ENCODE data around the gene RBBP6.

RBBP6 gene

GRCh38 chr16:24524855-24525677, 14.3 kb upstream of the RBBP6 start:
- no peak for DNase-seq (ENCODE audit: low read depth in 2 of 2)

GRCh38 chr16:24525970-24526559, 13.3 kb upstream of the RBBP6 start:
- DNase-seq (ENCODE audit: low read depth in 2 of 2): no peak

GRCh38 chr16:24526701-24527495, 12.5 kb upstream of the RBBP6 start:
- DNase-seq (ENCODE audit: low read depth in 2 of 2): no peak

GRCh38 chr16:24531166-24531565, 8.2 kb upstream of the RBBP6 start:
- no peak for DNase-seq (ENCODE audit: low read depth in 2 of 2)

- no peak for DNase-seq (ENCODE audit: low read depth in 2 of 2)
Observed at GRCh38 chr16:24534620-24535019, 4.7 kb upstream of the RBBP6 start.

GRCh38 chr16:24535827-24536226, 3.5 kb upstream of the RBBP6 start:
- no peak for DNase-seq (ENCODE audit: low read depth in 2 of 2)

- no peak for DNase-seq (ENCODE audit: low read depth in 2 of 2)
Observed at GRCh38 chr16:24536671-24537070, 2.7 kb upstream of the RBBP6 start.

- no peak for DNase-seq (ENCODE audit: low read depth in 2 of 2)
Observed at GRCh38 chr16:24537474-24538337, 1.7 kb upstream of the RBBP6 start.

GRCh38 chr16:24538756-24539294, 541 bp upstream of the RBBP6 start:
- no peak for DNase-seq (ENCODE audit: low read depth in 2 of 2)

GRCh38 chr16:24539850-24540601, 660 bp downstream of the RBBP6 start:
- DNase-seq (ENCODE audit: low read depth in 2 of 2): peak; percentile 13 to 23

GRCh38 chr16:24540602-24541210, 1.3 kb downstream of the RBBP6 start:
- no peak for DNase-seq (ENCODE audit: low read depth in 2 of 2)

- no peak for DNase-seq (ENCODE audit: low read depth in 2 of 2)
Observed at GRCh38 chr16:24541233-24541933, 2.0 kb downstream of the RBBP6 start.

- DNase-seq (ENCODE audit: low read depth in 2 of 2): no peak
Observed at GRCh38 chr16:24543949-24544348, 4.6 kb downstream of the RBBP6 start.

GRCh38 chr16:24544640-24545039, 5.3 kb downstream of the RBBP6 start:
- DNase-seq (ENCODE audit: low read depth in 2 of 2): no peak

- no peak for DNase-seq (ENCODE audit: low read depth in 2 of 2)
Observed at GRCh38 chr16:24550295-24550694, 10.9 kb downstream of the RBBP6 start.

- no peak for DNase-seq (ENCODE audit: low read depth in 2 of 2)
Observed at GRCh38 chr16:24552705-24553246, 13.4 kb downstream of the RBBP6 start.

- no peak for DNase-seq (ENCODE audit: low read depth in 2 of 2)
Observed at GRCh38 chr16:24553983-24554382, 14.6 kb downstream of the RBBP6 start.

- no peak for DNase-seq (ENCODE audit: low read depth in 2 of 2)
Observed at GRCh38 chr16:24555346-24555872, 16.0 kb downstream of the RBBP6 start.

GRCh38 chr16:24562811-24563210, 23.4 kb downstream of the RBBP6 start:
- no peak for DNase-seq (ENCODE audit: low read depth in 2 of 2)

Data from stimulated activated CD8-positive, alpha-beta memory T cell treated with anti-CD3 and anti-CD28 coated beads, Interleukin-2, amount 100 ng/mL, for 1 hour (primary cell).